ENCODE results near the gene NOTUM. TPM values are rescaled to one million over a fixed set of nuclear protein-coding genes. Genes with fewer than 3 reads are reported as not detected.

The NOTUM gene
- total and polyA plus RNA-seq, 12 donors = 0.07 to 9.7 (median 0.69) TPM; not detected in 3

GRCh38 chr17:81980707-81981343 lies 19.8 kb upstream of the NOTUM start:
- no peaks in the 10 kb centered on the region for H3K27me3 ChIP-seq
- H3K27ac ChIP-seq = no peak overlapping the region
- H3K4me1 ChIP-seq (replicated peaks in 1 of 2) = peaks cover 5 to 17% of the 10 kb centered on the region in 2 donors
- WGBS, 4 donors = 84 to 93% (median 87%) methylated on average over 9 of the region's 9 CpGs
- H3K36me3 ChIP-seq (replicated peaks in 1 of 2) = peaks cover 0 to 17% of the 10 kb centered on the region in 2 donors
- intact Hi-C loops (cut with DNase I) = no loop called here
- H3K9me3 ChIP-seq (replicated peaks in 1 of 3) = no peaks in the 10 kb centered on the region
- no peak for TF ChIP-seq POLR2A (IDR thresholded peaks at IDR 0.05)
- TF ChIP-seq, protein P1, sequence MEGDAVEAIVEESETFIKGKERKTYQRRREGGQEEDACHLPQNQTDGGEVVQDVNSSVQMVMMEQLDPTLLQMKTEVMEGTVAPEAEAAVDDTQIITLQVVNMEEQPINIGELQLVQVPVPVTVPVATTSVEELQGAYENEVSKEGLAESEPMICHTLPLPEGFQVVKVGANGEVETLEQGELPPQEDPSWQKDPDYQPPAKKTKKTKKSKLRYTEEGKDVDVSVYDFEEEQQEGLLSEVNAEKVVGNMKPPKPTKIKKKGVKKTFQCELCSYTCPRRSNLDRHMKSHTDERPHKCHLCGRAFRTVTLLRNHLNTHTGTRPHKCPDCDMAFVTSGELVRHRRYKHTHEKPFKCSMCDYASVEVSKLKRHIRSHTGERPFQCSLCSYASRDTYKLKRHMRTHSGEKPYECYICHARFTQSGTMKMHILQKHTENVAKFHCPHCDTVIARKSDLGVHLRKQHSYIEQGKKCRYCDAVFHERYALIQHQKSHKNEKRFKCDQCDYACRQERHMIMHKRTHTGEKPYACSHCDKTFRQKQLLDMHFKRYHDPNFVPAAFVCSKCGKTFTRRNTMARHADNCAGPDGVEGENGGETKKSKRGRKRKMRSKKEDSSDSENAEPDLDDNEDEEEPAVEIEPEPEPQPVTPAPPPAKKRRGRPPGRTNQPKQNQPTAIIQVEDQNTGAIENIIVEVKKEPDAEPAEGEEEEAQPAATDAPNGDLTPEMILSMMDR (IDR thresholded peaks at IDR 0.05) = no peak
- H3K4me3 ChIP-seq = no peak overlapping the region
- DNase-seq = no peak

GRCh38 chr17:81980122-81980521 lies 19.1 kb upstream of the NOTUM start:
- 43 to 89% (median 63%) methylated on average over 4 of the region's 4 CpGs for WGBS, 4 donors
- DNase-seq = no peak
- intact Hi-C loops (cut with DNase I) = no loop called here
- Histone ChIP-seq H3K27ac (no peak overlapping the region), H3K27me3 (no peaks in the 10 kb centered on the region), H3K36me3 (replicated peaks in 1 of 2) (peaks cover 0 to 10% of the 10 kb centered on the region in 2 donors), H3K9me3 (replicated peaks in 1 of 3) (no peaks in the 10 kb centered on the region), H3K4me3 (no peak overlapping the region), H3K4me1 (replicated peaks in 1 of 2) (peaks cover 5 to 17% of the 10 kb centered on the region in 2 donors)
- TF ChIP-seq POLR2A (IDR thresholded peaks at IDR 0.05) = no peak
- TF ChIP-seq, protein P1 (IDR thresholded peaks at IDR 0.05) = no peak

- H3K9me3 ChIP-seq (replicated peaks in 1 of 3) = no peaks in the 10 kb centered on the region
- intact Hi-C loops (cut with DNase I) = no loop called here
- no peak overlapping the region for H3K27ac ChIP-seq
- peaks cover 5 to 17% of the 10 kb centered on the region in 2 donors for H3K4me1 ChIP-seq (replicated peaks in 1 of 2)
- H3K4me3 ChIP-seq = peak overlapping the region in 1 of 4 donors; percentile 99
- WGBS, 4 donors = 80 to 90% (median 88%) methylated on average over 22 to 27 of the region's 27 CpGs
- TF ChIP-seq, protein P1 (IDR thresholded peaks at IDR 0.05) = no peak
- no peak for TF ChIP-seq POLR2A (IDR thresholded peaks at IDR 0.05)
- no peak for DNase-seq
- no peaks in the 10 kb centered on the region for H3K36me3 ChIP-seq (replicated peaks in 1 of 2)
- H3K27me3 ChIP-seq = no peaks in the 10 kb centered on the region
Measured at GRCh38 chr17:81978524-81979298, 17.7 kb upstream of the NOTUM start.

DNA sequence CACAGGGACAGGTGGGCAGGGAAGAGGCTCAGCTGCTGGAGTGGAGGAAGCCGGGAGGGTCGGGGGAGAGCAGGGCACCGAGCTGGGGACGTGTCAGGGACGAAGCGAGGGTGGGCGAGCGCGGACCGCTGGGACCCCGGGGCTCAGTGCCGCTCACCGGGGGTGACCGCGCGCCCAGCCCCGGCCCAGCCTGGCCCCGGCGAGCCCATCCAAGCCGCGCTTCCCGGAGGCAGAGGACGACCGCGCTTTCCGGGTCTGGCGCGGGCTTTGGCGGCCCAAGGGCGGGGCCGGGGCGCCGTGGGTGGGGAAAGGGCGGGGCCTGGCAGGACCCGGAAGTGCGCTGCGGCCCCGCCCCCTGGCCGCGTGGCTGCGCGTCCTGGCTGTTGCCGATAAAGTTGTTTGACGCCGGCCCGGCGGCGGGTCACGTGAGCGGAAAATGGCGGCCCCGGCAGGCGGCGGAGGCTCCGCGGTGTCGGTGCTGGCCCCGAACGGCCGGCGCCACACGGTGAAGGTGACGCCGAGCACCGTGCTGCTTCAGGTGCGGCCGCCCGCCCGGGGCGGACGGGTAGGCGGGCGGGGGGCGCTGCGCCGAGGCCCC lies 16.3 kb upstream of the NOTUM start, which contains the start of gene ASPSCR1:
Gene ASPSCR1 (plus strand): TSS at position 419 of the 598 bp plus-strand sequence. CDS start 18 bp downstream, at position 437.
- H3K4me1 ChIP-seq (replicated peaks in 1 of 2) = peaks cover 5 to 17% of the 10 kb centered on the region in 2 donors
- H3K4me3 ChIP-seq = peak within 1 kb of the TSS; percentile 29 to 99 (median 86)
- H3K9me3 ChIP-seq (replicated peaks in 1 of 3) = no peaks in the 10 kb centered on the region
- no peaks in the 10 kb centered on the region for H3K36me3 ChIP-seq (replicated peaks in 1 of 2)
- intact Hi-C loops (cut with DNase I) = no loop called here
- H3K27ac ChIP-seq = peak within 1 kb of the TSS; percentile 31 to 97 (median 86)
- TF ChIP-seq, protein P1 (IDR thresholded peaks at IDR 0.05) = no peak
- peak; percentile 58 to 75 for TF ChIP-seq POLR2A (IDR thresholded peaks at IDR 0.05)
- DNase-seq = peak; percentile 90 to 94 (median 93)
- H3K27me3 ChIP-seq = no peaks in the 10 kb centered on the region
- 0 to 1% (median 0%) methylated on average over 9 to 76 of the region's 76 CpGs for WGBS, 4 donors
